A673 (cell line): ENCODE results near the gene HRH3. TPM values are rescaled to one million over a fixed set of nuclear protein-coding genes. Genes with fewer than 3 reads are reported as not detected.

Source experiments
- BruUV-seq: library from RNA; stranded (reverse); fragments of 400-500 nt; replicated peaks from 2 replicates; lab custom pipeline; 2021; lab: Mats Ljungman, UMichigan
- CTCF ChIA-PET: fragments of 300-600 bp; sonication (Branson Sonifier 250); formaldehyde crosslinking; loops from one replicate; lab custom pipeline; 2022; ENCODE audit warnings: antibody characterized with exemption; lab: Charles Lee
- POLR2A ChIA-PET: fragments of 300-600 bp; sonication (Branson Sonifier 250); formaldehyde crosslinking; loops from one replicate; lab custom pipeline; 2022; ENCODE audit warnings: antibody characterized with exemption; ENCODE audit not compliant: low non-redundant PET; lab: Charles Lee
- DNase-seq: peaks from one replicate; pipeline ENCODE4 v3.0.0-alpha.2; 2015; ENCODE audit warnings: low spot score
- H3K27ac ChIP-seq: fragments of 200-600 bp; sonication (generic); 2 replicates; pipeline ENCODE4 v1.5.1; 2016; ENCODE audit warnings: mixed run types, low read depth, mild to moderate bottlenecking, mixed read lengths, antibody characterized with exemption, low read length; ENCODE audit not compliant: poor library complexity, severe bottlenecking
- H3K27me3 ChIP-seq: fragments of 200-600 bp; sonication (generic); replicated peaks from 2 replicates; pipeline ENCODE4 v1.6.1; 2017; ENCODE audit warnings: mixed run types, low read depth, mild to moderate bottlenecking, mixed read lengths, antibody characterized with exemption, low read length; ENCODE audit not compliant: insufficient read depth, poor library complexity
- H3K36me3 ChIP-seq: fragments of 200-600 bp; sonication (generic); 2 replicates; pipeline ENCODE4 v1.6.1; 2016; ENCODE audit warnings: mixed run types, mild to moderate bottlenecking, mixed read lengths, antibody characterized with exemption, low read length; ENCODE audit not compliant: insufficient read depth, poor library complexity, severe bottlenecking
- H3K4me1 ChIP-seq: fragments of 200-600 bp; sonication (generic); 2 replicates; pipeline ENCODE4 v1.6.1; 2017; ENCODE audit warnings: mixed run types, mild to moderate bottlenecking, mixed read lengths, antibody characterized with exemption, low read length; ENCODE audit not compliant: insufficient read depth, poor library complexity, severe bottlenecking
- H3K4me3 ChIP-seq: fragments of 200-600 bp; sonication (generic); 2 replicates; pipeline ENCODE4 v1.5.1; 2016; ENCODE audit warnings: low read depth, mixed run types, mild to moderate bottlenecking, mixed read lengths, low read length; ENCODE audit not compliant: poor library complexity, severe bottlenecking
- H3K9me3 ChIP-seq: fragments of 200-600 bp; sonication (generic); 2 replicates; pipeline ENCODE4 v1.6.1; 2016; ENCODE audit warnings: mixed run types, low read depth, mild to moderate bottlenecking, mixed read lengths, antibody characterized with exemption, low read length; ENCODE audit not compliant: poor library complexity, severe bottlenecking
- EZH2 ChIP-seq: fragments of 200-600 bp; sonication (generic); IDR thresholded peaks from 2 replicates; pipeline ENCODE4 v1.6.1; 2017; ENCODE audit warnings: borderline replicate concordance, low read depth, mild to moderate bottlenecking, mixed read lengths, antibody characterized with exemption, low read length; ENCODE audit not compliant: poor library complexity, severe bottlenecking
- intact Hi-C: fragments of 100-400 bp; cut with micrococcal nuclease; formaldehyde crosslinking; loops from one replicate; pipeline ENCODE4 v1.10.0; 2022; ENCODE audit not compliant: unreplicated experiment
- total RNA-seq: library from RNA; stranded (reverse); gene quantifications from 2 replicates; pipeline ENCODE4 v1.2.3, GENCODE V29; 2021
- TF ChIP-seq, protein P1 (sequence below): fragments of 300-800, 200-600 bp; sonication (generic); conservative IDR thresholded peaks from 2 replicates; pipeline ENCODE4 v1.5.1; 2017; ENCODE audit warnings: low read depth, mild to moderate bottlenecking, antibody characterized with exemption, low read length, moderate library complexity, mixed read lengths

HRH3 gene
- total RNA-seq, 1 experiment from 2014 or later = not detected

DNA sequence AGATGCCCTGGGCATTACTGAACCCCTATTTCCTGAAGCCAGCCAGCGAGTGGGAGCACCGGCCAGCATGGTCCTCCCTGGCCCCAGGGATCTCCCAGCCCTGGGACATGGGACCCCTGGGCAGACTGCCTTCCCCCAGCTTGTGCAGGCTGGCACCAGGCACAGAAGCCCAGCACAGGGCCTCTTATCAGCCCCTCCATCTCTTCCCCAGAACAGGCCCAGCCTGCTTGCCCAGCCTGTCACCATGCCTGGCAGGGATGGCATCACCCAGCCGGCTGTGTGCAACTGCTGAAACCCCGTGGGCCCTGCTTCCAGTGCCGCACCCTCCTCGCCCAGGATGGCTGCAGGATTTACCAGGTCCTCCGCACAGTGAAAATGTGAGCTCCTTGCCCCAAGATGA, 12.1 kb upstream of the HRH3 start:
- POLR2A ChIA-PET = no interaction called here
- Histone ChIP-seq H3K27ac (no peak overlapping the region), H3K27me3 (peaks cover 2% of the 10 kb centered on the region), H3K36me3 (no peaks in the 10 kb centered on the region), H3K4me1 (no peaks in the 10 kb centered on the region), H3K9me3 (no peaks in the 10 kb centered on the region), H3K4me3 (no peak overlapping the region)
- intact Hi-C loops = no loop called here
- BruUV-seq = no TSS peak
- DNase-seq = no peak
- TF ChIP-seq EZH2 = no peak
- TF ChIP-seq, protein P1, sequence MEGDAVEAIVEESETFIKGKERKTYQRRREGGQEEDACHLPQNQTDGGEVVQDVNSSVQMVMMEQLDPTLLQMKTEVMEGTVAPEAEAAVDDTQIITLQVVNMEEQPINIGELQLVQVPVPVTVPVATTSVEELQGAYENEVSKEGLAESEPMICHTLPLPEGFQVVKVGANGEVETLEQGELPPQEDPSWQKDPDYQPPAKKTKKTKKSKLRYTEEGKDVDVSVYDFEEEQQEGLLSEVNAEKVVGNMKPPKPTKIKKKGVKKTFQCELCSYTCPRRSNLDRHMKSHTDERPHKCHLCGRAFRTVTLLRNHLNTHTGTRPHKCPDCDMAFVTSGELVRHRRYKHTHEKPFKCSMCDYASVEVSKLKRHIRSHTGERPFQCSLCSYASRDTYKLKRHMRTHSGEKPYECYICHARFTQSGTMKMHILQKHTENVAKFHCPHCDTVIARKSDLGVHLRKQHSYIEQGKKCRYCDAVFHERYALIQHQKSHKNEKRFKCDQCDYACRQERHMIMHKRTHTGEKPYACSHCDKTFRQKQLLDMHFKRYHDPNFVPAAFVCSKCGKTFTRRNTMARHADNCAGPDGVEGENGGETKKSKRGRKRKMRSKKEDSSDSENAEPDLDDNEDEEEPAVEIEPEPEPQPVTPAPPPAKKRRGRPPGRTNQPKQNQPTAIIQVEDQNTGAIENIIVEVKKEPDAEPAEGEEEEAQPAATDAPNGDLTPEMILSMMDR = no peak
- CTCF ChIA-PET = no interaction called here

DNA sequence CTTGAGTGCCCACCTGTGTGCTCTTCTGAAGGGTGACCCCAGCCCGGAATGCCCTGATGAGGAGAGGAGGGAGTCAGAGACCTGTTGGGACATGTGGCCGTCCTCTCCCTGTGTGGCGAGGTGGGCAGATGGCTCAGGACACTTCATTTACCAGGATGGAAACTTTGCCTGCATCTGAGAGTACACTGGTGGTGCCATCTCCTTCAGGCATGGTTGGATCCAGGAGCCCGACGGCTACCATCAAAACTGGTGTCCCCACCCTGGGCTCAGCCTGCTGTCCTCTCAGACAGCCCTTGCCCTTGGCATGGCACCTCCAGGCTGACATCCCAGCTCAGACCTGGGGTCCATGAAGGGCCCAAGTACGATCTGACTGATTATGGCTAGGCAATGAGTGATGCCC, 11.2 kb upstream of the HRH3 start:
- no peaks in the 10 kb centered on the region for H3K36me3 ChIP-seq
- H3K9me3 ChIP-seq = no peaks in the 10 kb centered on the region
- BruUV-seq = no TSS peak
- intact Hi-C loops = no loop called here
- H3K27ac ChIP-seq = no peak overlapping the region
- ChIA-PET POLR2A (no interaction called here), CTCF (no interaction called here)
- peaks cover 11% of the 10 kb centered on the region for H3K27me3 ChIP-seq
- DNase-seq = no peak
- TF ChIP-seq, protein P1 = no peak
- no peak for TF ChIP-seq EZH2
- H3K4me1 ChIP-seq = no peaks in the 10 kb centered on the region
- H3K4me3 ChIP-seq = no peak overlapping the region

DNA sequence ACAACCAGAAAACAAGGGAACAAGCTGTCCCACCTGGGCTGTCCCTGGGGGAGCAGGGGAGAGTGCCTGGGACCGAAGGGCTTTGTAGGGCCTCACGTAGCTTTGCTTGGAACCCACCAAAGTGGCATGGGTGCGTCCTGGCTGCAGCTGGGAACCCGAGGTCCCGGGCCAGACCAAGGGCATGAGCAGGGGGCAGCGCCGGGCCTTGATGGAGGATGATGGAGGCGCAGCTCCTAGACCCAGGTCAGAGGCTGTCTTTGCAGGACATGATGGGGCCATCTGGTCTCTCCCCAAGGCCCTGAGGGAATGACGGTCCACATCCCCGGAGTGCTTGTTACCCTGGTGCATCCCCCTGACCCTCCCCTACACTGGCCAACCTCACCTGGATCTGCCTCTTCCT, 10.6 kb upstream of the HRH3 start:
- Histone ChIP-seq H3K4me3 (no peak overlapping the region), H3K9me3 (no peaks in the 10 kb centered on the region), H3K36me3 (no peaks in the 10 kb centered on the region), H3K4me1 (no peaks in the 10 kb centered on the region), H3K27me3 (peaks cover 17% of the 10 kb centered on the region), H3K27ac (no peak overlapping the region)
- no TSS peak for BruUV-seq
- TF ChIP-seq EZH2 = no peak
- TF ChIP-seq, protein P1 = no peak
- CTCF ChIA-PET = no interaction called here
- intact Hi-C loops = no loop called here
- POLR2A ChIA-PET = no interaction called here
- DNase-seq = no peak
